Right cardiac atrium (tissue), 5 donors: ENCODE results near the gene ACSS1. TPM values are rescaled to one million over a fixed set of nuclear protein-coding genes. Genes with fewer than 3 reads are reported as not detected.

ENCODE experiments used
- ATAC-seq, 2 donors: fragments of 200-7000 bp; cut with Tn5 transposase; one replicate each; pipeline versions ENCODE4 v1.8.0 to v1.9.1; 2020; ENCODE audit warnings: moderate library complexity in 2 of 2, mild to moderate bottlenecking in 1 of 2
- DNase-seq, 3 donors: peaks; one replicate each; pipeline ENCODE4 v3.0.0-alpha.2; 2020
- H3K27ac ChIP-seq: one replicate; pipeline ENCODE4 v1.5.1; 2013; ENCODE audit warnings: mild to moderate bottlenecking, low read length, control low read depth, moderate library complexity
- H3K27me3 ChIP-seq: one replicate; pipeline ENCODE4 v1.6.1; 2013; ENCODE audit not compliant: control insufficient read depth, insufficient read depth
- H3K4me1 ChIP-seq: one replicate; pipeline ENCODE4 v1.6.1; 2013; ENCODE audit warnings: low read length; ENCODE audit not compliant: control insufficient read depth, insufficient read depth
- H3K4me3 ChIP-seq: one replicate; pipeline ENCODE4 v1.5.1; 2013; ENCODE audit warnings: low read length, control low read depth
- H3K9me3 ChIP-seq: one replicate; pipeline ENCODE4 v1.6.1; 2013; ENCODE audit warnings: low read length; ENCODE audit not compliant: control insufficient read depth
- WGBS: extraction: QIAGEN DNeasy Blood & Tissue Kit; methylation state at CpG from one replicate; pipeline ENCODE4 v1.1.7; 2013; 5-methylcytosine and 5-hydroxymethylcytosine counted together
- intact Hi-C, 4 donors: fragments of 100-400 bp; cut with DNase I; formaldehyde crosslinking; loops; one replicate each; pipeline versions ENCODE4 v1.11.0 to v1.14.0; 2022 to 2023
- polyA plus RNA-seq: library from polyadenylated mRNA; stranded (reverse); fragments of 200-250 nt; gene quantifications from one replicate; pipeline ENCODE4 v1.2.3, GENCODE V29; 2013
- total RNA-seq, 4 donors: library from RNA; stranded (reverse); fragmentation: NEBNext Ultra II Directional; extraction: Animal tissue kit (Norgen Biotek cat#: 25700); gene quantifications; one replicate each; pipeline ENCODE4 v1.2.1, GENCODE V29; 2021
- donor health status: healthy with polysubstance abuse.
- donor health status: DM: no; HTN: yes; CAD: no.
- donor health status: DM: no; HTN: no; CAD: no.
- donor health status: DM: no; HTN: yes; CAD: no; lungs with severe emphysema.
- donor health status: DM: yes; HTN: yes; CAD: no.

ACSS1 gene
- total and polyA plus RNA-seq, 5 donors: 14.8 to 61.8 (median 32.5) TPM

DNA sequence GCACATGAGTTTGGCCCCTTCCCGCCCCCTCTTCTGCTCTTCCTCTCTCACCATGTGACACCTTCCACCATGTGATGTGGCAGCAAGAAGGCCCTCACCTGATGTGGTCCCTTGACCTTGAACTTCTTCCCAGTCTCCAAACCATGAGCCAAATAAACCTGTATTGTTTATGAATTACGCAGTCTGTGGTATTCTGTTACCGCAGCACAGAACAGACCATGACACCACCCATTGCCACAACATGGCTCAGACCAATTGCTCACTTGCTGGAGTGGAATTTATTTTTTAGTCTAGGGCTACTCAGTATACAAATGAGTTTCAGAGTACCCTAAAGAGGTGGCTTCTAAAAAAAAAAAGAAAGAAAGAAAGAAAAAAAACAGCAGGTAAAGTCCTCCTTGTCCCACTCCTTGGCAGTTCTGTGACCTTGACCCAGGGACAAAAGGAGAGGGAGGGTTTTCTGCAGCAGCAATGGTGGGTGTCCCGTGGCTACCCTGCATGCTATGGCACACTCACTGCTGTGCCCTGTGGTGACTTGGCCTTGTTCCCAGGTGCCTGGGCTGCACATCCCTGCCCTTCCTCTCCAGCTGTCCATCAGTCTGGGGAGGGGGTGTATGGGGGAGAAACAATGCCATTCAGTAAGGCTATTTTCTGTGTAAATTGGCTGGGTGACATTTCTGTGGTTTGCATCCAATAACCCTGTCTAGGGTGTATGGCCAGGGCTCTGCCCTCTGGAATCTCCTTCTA lies 29.4 kb upstream of the ACSS1 start:
- no peak for ATAC-seq
- intact Hi-C loops: loop anchor here in 1 of 4 donors (5.0 kb wide), 1 partner anchor 90 kb away; no protein-coding TSS in a partner anchor
- Histone ChIP-seq H3K27me3 (no peaks in the 10 kb centered on the region), H3K27ac (no peak overlapping the region), H3K4me3 (no peak overlapping the region), H3K9me3 (no peaks in the 10 kb centered on the region), H3K4me1 (no peaks in the 10 kb centered on the region)
- DNase-seq: no peak
- 86% methylated on average over 4 of the region's 4 CpGs for whole genome bisulfite sequencing

DNA sequence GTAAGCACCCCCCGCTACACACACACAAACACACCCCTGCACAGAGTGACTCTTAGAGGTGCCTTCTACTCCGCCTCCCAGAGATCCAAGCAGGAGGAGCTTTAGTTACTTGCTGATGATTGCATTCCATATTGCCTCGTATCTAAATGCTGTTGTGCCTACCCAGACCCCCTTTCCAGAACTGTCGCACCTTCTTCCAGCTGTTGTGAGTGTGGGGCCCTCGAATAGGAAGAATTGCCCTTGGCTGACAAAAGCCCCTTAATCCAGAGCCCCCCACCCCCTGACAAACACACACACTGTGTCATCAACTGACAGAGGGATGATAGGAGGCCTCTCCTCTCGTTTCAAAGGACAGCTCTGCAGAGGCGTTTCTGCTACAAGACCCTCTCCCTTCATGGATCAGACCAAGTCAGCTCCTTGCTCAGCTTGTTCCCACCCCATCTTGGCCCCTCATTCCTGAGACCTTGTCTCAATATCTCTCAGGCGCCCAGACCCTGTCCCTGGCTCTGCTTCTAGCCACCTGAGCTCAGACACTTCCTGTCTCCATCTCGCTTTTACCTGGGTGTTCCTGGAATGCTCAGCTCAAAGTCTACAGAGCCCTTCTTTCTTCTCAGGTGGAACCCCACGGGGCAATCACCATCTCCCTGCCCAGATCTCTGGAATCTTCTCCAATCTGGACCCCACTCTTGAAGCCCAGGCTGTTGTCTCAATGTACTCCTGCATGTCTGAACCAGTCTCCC lies 28.0 kb upstream of the ACSS1 start:
- intact Hi-C loops: loop anchor here in 1 of 4 donors (5.0 kb wide), 1 partner anchor 91 kb away; no protein-coding TSS in a partner anchor
- H3K9me3 ChIP-seq: no peaks in the 10 kb centered on the region
- H3K27me3 ChIP-seq: no peaks in the 10 kb centered on the region
- WGBS: 67% methylated on average over 10 of the region's 10 CpGs
- no peak for ATAC-seq
- H3K4me1 ChIP-seq: no peaks in the 10 kb centered on the region
- no peak overlapping the region for H3K27ac ChIP-seq
- H3K4me3 ChIP-seq: no peak overlapping the region
- DNase-seq: no peak

DNA sequence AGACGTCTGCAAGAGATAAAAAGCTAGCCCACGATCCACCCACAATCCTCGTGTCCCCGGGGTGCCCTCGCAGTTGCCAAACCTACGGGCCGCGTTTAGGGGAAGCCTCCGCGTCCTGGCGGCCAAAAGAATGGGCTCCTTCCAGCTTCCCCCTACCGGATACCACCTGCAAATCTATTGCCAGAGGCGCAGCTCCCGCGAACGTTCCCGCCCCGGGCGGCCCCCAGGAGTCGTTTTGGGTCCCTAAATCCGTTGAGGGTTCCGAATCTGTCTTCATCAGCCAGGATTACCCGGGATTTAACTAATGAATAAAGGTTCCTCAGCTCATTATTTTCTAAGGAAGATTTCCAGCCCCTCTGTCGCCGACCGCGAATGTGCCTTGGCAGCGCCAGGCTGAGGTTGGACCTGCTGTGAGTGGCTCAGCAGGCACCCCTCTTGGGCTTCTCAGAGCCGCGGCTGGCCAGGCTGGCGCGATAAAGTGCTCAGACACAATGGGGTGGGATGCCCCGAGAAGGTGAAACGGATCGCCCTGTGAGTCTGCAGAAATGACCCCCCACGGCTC lies 26.8 kb upstream of the ACSS1 start:
- Histone ChIP-seq H3K27me3 (no peaks in the 10 kb centered on the region), H3K4me1 (no peaks in the 10 kb centered on the region), H3K9me3 (no peaks in the 10 kb centered on the region), H3K27ac (no peak overlapping the region), H3K4me3 (no peak overlapping the region)
- no peak for ATAC-seq
- intact Hi-C loops: loop anchor here in 1 of 4 donors (5.0 kb wide), 1 partner anchor 93 kb away; no protein-coding TSS in a partner anchor
- DNase-seq: no peak
- WGBS: 3% methylated on average over 36 of the region's 36 CpGs

DNA sequence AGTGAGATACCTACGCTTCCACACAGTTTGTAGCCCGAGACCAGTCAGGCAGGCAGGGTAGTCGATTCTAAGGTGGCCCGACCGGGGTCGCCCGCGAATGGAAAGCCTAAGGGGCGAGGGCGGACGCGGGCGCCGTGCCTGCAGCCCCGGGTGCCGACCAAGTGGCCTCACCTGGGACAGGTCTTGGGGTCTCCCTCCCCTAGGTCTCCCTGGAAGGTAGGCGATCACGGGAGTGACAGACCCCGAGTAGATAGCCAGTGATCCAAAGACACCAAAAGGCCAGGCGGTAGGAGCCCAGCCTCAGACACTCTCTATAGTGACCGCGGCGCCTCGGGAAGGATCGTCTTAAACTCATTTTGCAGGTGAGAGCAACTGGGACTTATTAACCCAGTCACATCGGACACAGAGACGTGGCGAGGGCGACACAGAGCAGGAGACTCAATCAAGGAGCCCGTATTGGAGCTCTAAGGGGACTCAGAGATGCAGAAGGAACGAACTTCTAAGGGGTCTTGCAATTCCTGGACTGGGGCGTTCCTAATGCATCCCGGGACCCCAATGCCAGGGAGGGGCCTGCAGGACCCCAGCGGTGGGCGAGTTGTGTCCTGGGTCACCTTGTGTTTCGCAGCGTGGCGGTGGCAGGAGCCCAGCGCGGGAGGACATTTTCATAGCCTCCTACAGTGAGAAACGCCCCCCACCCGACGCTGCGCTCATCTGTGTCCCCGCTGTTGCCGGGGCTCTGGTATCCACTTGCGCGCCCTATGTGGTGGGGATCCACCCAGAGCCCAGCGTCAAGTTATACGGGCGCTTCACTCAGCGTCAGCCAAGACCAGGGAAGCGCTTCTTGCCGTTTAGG lies 26.1 kb upstream of the ACSS1 start:
- 4% methylated on average over 54 of the region's 54 CpGs for WGBS
- Histone ChIP-seq H3K27me3 (no peaks in the 10 kb centered on the region), H3K9me3 (no peaks in the 10 kb centered on the region), H3K4me1 (no peaks in the 10 kb centered on the region), H3K4me3 (no peak overlapping the region), H3K27ac (no peak overlapping the region)
- DNase-seq: peak in 1 of 3 donors; percentile 66
- ATAC-seq: peak; percentile 16 to 24
- intact Hi-C loops: no loop called here

DNA sequence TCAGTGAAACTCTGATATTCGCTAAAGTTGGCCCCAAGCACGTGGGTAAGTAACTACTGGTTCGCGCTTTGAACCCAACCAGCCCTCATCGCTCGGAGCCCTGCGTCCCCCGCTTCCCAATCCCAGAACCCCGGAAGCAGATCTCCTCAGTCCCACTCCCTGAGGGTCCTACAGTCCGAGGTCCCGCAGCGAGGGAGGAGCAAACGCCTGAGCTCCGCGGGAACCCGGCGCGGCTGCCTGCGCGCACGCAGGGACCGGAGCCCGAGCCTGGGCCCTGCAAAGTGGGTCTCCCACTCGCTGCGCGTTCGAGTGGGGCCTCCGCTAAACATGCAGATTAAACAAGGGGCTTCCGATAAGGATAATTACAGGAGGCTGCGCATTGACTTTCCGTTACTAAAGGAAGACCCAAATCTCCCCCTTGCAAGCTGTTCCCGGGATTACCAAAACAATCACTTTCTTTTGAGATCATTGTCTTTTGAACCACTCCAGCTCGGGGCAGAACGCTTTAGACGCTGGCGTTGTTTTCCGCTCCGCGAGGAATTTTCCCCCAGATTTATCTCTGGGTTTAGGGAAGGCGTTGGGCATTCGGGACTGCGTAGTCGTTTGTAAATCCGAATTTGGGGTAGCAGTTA lies 25.3 kb upstream of the ACSS1 start:
- Histone ChIP-seq H3K27ac (no peak overlapping the region), H3K9me3 (no peaks in the 10 kb centered on the region), H3K27me3 (no peaks in the 10 kb centered on the region), H3K4me3 (no peak overlapping the region), H3K4me1 (no peaks in the 10 kb centered on the region)
- 4% methylated on average over 44 of the region's 44 CpGs for WGBS
- intact Hi-C loops: no loop called here
- ATAC-seq (no peak), DNase-seq (no peak)

DNA sequence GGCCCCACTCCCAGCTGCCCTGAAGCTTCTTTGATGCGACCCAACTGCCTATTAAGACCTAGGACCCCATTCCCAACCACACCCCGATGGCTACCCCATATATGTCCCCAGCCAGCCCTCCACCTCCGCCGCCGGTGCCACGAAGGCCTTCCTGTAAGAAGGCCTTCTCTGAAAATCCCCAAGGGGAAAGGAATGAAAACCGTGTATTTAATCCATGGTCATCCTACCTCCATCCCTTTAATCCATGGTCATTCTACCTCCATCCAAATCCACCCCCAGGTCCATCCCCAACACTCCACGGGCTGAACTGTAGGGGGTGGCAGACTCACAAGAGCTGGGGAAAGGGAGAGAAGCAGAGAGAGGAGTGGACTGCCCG lies 24.5 kb upstream of the ACSS1 start:
- no peak for ATAC-seq
- no peaks in the 10 kb centered on the region for H3K4me1 ChIP-seq
- WGBS: 12% methylated on average over 9 of the region's 9 CpGs
- H3K27me3 ChIP-seq: no peaks in the 10 kb centered on the region
- H3K27ac ChIP-seq: no peak overlapping the region
- intact Hi-C loops: no loop called here
- no peak for DNase-seq
- H3K4me3 ChIP-seq: no peak overlapping the region
- no peaks in the 10 kb centered on the region for H3K9me3 ChIP-seq

DNA sequence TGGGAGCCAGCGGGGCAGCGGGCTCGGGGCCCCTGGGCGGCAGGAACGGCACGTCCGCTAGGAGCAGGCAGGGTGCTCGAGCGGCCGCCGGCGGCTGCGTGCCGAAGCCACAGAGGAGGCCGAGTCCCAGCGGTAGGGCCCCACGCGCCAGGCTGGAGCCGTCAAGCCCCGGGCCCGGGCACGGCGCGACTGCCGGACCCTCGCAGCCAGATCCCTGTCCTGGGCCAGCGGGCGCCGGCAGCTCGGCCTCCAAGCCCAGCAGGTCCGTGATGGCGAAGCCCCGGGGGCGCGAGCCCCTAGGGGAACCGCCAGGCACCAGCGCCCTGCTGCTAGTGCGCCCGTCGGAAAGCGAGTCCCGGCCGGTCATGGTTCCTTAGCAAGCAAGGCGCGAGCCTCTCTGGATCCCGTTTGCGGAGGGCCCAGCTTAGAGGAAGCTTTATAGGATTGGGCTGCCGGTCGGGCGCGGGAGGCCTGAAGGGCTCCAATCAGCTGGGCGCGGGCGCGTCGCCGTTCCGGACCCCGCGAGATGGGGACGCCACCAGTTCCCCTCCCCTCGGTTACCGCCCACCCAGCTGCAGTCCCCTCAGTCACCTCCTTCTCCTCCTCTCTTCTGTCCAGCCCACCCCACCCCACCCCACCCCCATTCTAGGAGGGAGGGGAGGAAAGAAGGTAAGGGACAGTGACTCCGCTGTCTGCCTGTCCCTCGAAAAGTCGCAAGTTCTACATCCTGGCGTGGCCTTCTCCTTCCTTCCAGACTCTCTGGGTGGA lies 24.0 kb upstream of the ACSS1 start, which contains the start of gene VSX1:
Gene VSX1 (minus strand): TSS at position 412 of the 768 bp plus-strand sequence. CDS start 45 bp downstream, at position 367.
- Histone ChIP-seq H3K9me3 (no peaks in the 10 kb centered on the region), H3K27ac (no peak within 1 kb of the TSS), H3K4me1 (no peaks in the 10 kb centered on the region), H3K27me3 (no peaks in the 10 kb centered on the region), H3K4me3 (no peak within 1 kb of the TSS)
- WGBS: 5% methylated on average over 67 of the region's 67 CpGs
- DNase-seq (no peak), ATAC-seq (no peak)
- intact Hi-C loops: no loop called here

DNA sequence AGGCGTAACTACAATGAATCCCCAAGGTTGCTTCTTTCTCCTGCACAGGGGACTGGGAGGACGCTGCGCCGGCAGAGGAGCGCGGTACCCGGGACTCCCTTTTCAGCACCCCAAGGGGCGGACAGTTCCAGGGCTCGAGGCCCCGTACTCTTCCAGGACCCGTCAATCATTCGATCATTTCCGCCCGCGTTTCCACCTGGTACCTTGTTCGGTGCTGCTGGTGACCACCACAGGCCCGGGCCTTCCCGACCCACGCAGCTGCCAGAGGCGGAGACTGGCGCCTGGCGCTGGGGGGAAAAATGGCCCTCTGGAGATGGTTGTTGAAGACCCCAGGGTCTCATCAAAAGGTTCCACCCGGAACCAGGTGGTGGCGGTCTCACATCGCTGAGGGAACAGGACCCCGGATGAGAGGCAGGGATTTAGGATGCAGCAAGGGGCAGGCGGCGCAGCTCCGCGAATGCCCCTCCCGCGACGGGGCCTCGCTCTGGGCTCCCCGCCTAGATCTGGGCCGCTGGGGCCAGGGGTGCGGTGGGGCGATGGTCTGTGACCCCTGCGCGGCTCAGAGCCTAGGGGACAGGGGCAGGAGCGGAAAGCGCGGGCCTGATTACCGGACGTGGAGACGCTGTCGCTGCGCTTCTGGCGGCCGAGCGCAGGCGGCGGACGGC lies 23.3 kb upstream of the ACSS1 start:
- DNase-seq: peak; percentile 42 to 65 (median 62)
- 3% methylated on average over 54 of the region's 54 CpGs for WGBS
- H3K9me3 ChIP-seq: no peaks in the 10 kb centered on the region
- peak; percentile 28 to 30 for ATAC-seq
- H3K27me3 ChIP-seq: no peaks in the 10 kb centered on the region
- no peak overlapping the region for H3K27ac ChIP-seq
- intact Hi-C loops: no loop called here
- no peak overlapping the region for H3K4me3 ChIP-seq
- no peaks in the 10 kb centered on the region for H3K4me1 ChIP-seq

DNA sequence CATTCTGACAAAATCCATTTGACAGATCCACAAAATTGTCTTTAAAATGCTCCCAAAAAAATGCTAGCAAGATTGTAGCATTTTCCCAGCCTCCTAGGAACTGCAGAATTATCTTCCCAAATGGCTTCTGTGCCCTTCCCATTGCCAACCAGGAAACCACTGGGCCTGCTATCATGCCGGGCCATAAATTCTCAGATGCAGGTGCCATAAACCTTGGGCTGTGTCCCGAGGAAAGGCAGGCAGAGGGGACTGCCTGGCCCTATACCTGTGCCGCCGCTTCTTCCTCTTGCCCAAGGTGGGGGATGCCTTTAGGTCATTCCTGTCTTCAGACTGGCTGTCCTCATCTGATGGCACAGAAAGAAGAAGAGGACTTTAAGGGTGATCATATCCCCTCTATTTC lies 21.2 kb upstream of the ACSS1 start:
- Histone ChIP-seq H3K4me1 (no peaks in the 10 kb centered on the region), H3K27ac (no peak overlapping the region), H3K4me3 (no peak overlapping the region), H3K9me3 (no peaks in the 10 kb centered on the region), H3K27me3 (no peaks in the 10 kb centered on the region)
- ATAC-seq (no peak), DNase-seq (no peak)
- WGBS: 76% methylated on average over 4 of the region's 4 CpGs
- intact Hi-C loops: loop anchor here in 2 of 4 donors (5.0 kb wide), 2 partner anchors 98 to 323 kb away; no protein-coding TSS in a partner anchor
